ENCODE measurements around the gene SORBS2. TPM values are rescaled to one million over a fixed set of nuclear protein-coding genes. Genes with fewer than 3 reads are reported as not detected.

The SORBS2 gene
- total and polyA plus RNA-seq, 4 donors = 11.2 to 70.4 (median 26.4) TPM

GRCh38 chr4:185774845-185775680 is 36.9 kb downstream of the SORBS2 start:
- 11 to 16% methylated on average over 5 of the region's 5 CpGs for WGBS, 2 donors
- DNase-seq (peak; percentile 49 to 80 (median 73)), ATAC-seq (ENCODE audit: insufficient read depth, low FRiP score) (peak; percentile 64)
- Histone ChIP-seq H3K27ac (ENCODE audit: low read depth in 1 of 2, low read length in 1 of 2) (peak overlapping the region; percentile 67 to 98), H3K27me3 (ENCODE audit: control insufficient read depth in 3 of 3, insufficient read depth in 3 of 3, low read length in 2 of 3) (peaks cover 0 to 6% (median 0%) of the 10 kb centered on the region in 3 donors), H3K9ac (ENCODE audit: insufficient read depth in 1 of 2, low read length in 2 of 2) (peak overlapping the region in 1 of 2 donors; percentile 42), H3K36me3 (ENCODE audit: control insufficient read depth in 4 of 4, insufficient read depth in 4 of 4, low read length in 4 of 4) (no peaks in the 10 kb centered on the region), H3K4me3 (no peak overlapping the region), H3K4me1 (ENCODE audit: control insufficient read depth in 5 of 5, insufficient read depth in 5 of 5, low read length in 5 of 5) (peaks cover 4 to 25% (median 8%) of the 10 kb centered on the region in 5 donors), H3K9me3 (ENCODE audit: control insufficient read depth in 4 of 4, insufficient read depth in 3 of 4, low read length in 3 of 4) (no peaks in the 10 kb centered on the region)
- no peak for TF ChIP-seq CTCF (IDR thresholded peaks at IDR 0.05; ENCODE audit: control extremely low read depth, extremely low read depth)

GRCh38 chr4:185774131-185774653 is 37.8 kb downstream of the SORBS2 start:
- TF ChIP-seq CTCF (IDR thresholded peaks at IDR 0.05; ENCODE audit: control extremely low read depth, extremely low read depth) = no peak
- peak overlapping the region; percentile 31 for H3K4me3 ChIP-seq
- H3K9me3 ChIP-seq (ENCODE audit: control insufficient read depth in 4 of 4, insufficient read depth in 3 of 4, low read length in 3 of 4) = no peaks in the 10 kb centered on the region
- peaks cover 4 to 25% (median 8%) of the 10 kb centered on the region in 5 donors for H3K4me1 ChIP-seq (ENCODE audit: control insufficient read depth in 5 of 5, insufficient read depth in 5 of 5, low read length in 5 of 5)
- no peaks in the 10 kb centered on the region for H3K36me3 ChIP-seq (ENCODE audit: control insufficient read depth in 4 of 4, insufficient read depth in 4 of 4, low read length in 4 of 4)
- H3K27ac ChIP-seq (ENCODE audit: low read depth in 1 of 2, low read length in 1 of 2) = peak overlapping the region; percentile 67 to 98
- ATAC-seq (ENCODE audit: insufficient read depth, low FRiP score) = no peak
- WGBS, 2 donors = 58 to 80% methylated on average over 8 of the region's 8 CpGs
- H3K9ac ChIP-seq (ENCODE audit: insufficient read depth in 1 of 2, low read length in 2 of 2) = no peak overlapping the region
- peaks cover 0 to 6% (median 0%) of the 10 kb centered on the region in 3 donors for H3K27me3 ChIP-seq (ENCODE audit: control insufficient read depth in 3 of 3, insufficient read depth in 3 of 3, low read length in 2 of 3)
- DNase-seq = peak in 1 of 3 donors; percentile 24

- DNase-seq = peak in 1 of 3 donors; percentile 15
- TF ChIP-seq CTCF (IDR thresholded peaks at IDR 0.05; ENCODE audit: control extremely low read depth, extremely low read depth) = no peak
- WGBS, 2 donors = 62 to 75% methylated on average over 11 of the region's 11 CpGs
- Histone ChIP-seq H3K9me3 (ENCODE audit: control insufficient read depth in 4 of 4, insufficient read depth in 3 of 4, low read length in 3 of 4) (no peaks in the 10 kb centered on the region), H3K4me1 (ENCODE audit: control insufficient read depth in 5 of 5, insufficient read depth in 5 of 5, low read length in 5 of 5) (peaks cover 4 to 25% (median 8%) of the 10 kb centered on the region in 5 donors), H3K9ac (ENCODE audit: insufficient read depth in 1 of 2, low read length in 2 of 2) (no peak overlapping the region), H3K27me3 (ENCODE audit: control insufficient read depth in 3 of 3, insufficient read depth in 3 of 3, low read length in 2 of 3) (peaks cover 0 to 6% (median 0%) of the 10 kb centered on the region in 3 donors), H3K27ac (ENCODE audit: low read depth in 1 of 2, low read length in 1 of 2) (peak overlapping the region in 1 of 2 donors; percentile 73), H3K36me3 (ENCODE audit: control insufficient read depth in 4 of 4, insufficient read depth in 4 of 4, low read length in 4 of 4) (no peaks in the 10 kb centered on the region), H3K4me3 (no peak overlapping the region)
- peak; percentile 59 for ATAC-seq (ENCODE audit: insufficient read depth, low FRiP score)
Observed at GRCh38 chr4:185773419-185773818, 38.6 kb downstream of the SORBS2 start.
